IPS DF 6.9 (cell line): ENCODE data around the gene MAEL.

Experiments used
- DNase-seq: peaks from one replicate; pipeline ENCODE4 v3.0.0-alpha.2; 2013; ENCODE audit warnings: low read depth, low spot score
- H3K27ac ChIP-seq: one replicate; pipeline ENCODE4 v1.5.1; 2013; ENCODE audit warnings: low read length, control low read depth
- H3K27me3 ChIP-seq: 2 replicates; pipeline ENCODE4 v1.6.1; 2013; ENCODE audit warnings: mild to moderate bottlenecking, low read length; ENCODE audit not compliant: control insufficient read depth, insufficient read depth
- H3K36me3 ChIP-seq: 2 replicates; pipeline ENCODE4 v1.6.1; 2013; ENCODE audit warnings: low read length; ENCODE audit not compliant: control insufficient read depth, insufficient read depth
- H3K4me1 ChIP-seq: 2 replicates; pipeline ENCODE4 v1.6.1; 2013; ENCODE audit warnings: low read length; ENCODE audit not compliant: control insufficient read depth, insufficient read depth
- H3K4me3 ChIP-seq: 2 replicates; pipeline ENCODE4 v1.5.1; 2013; ENCODE audit warnings: mild to moderate bottlenecking, low read length
- H3K9me3 ChIP-seq: 2 replicates; pipeline ENCODE4 v1.6.1; 2013; ENCODE audit warnings: low read length, inconsistent platforms; ENCODE audit not compliant: control insufficient read depth, insufficient read depth
- WGBS: extraction: QIAGEN DNeasy Blood & Tissue Kit; methylation state at CpG from one replicate; pipeline ENCODE4 v1.1.7; 2013; ENCODE audit warnings: mixed read lengths, missing lambda C conversion rate; ENCODE audit not compliant: insufficient read length, insufficient coverage; 5-methylcytosine and 5-hydroxymethylcytosine counted together

Gene MAEL

GRCh38 chr1:167066333-167067122 is 77.4 kb downstream of the MAEL start:
- WGBS = no CpG with 5 or more reads among the region's 31 CpGs
- Histone ChIP-seq H3K9me3 (no peaks in the 10 kb centered on the region), H3K4me3 (no peak overlapping the region), H3K27ac (no peak overlapping the region), H3K4me1 (no peaks in the 10 kb centered on the region), H3K36me3 (no peaks in the 10 kb centered on the region), H3K27me3 (no peaks in the 10 kb centered on the region; the same call in 1 of the 2 replicates)
- no peak for DNase-seq

DNA sequence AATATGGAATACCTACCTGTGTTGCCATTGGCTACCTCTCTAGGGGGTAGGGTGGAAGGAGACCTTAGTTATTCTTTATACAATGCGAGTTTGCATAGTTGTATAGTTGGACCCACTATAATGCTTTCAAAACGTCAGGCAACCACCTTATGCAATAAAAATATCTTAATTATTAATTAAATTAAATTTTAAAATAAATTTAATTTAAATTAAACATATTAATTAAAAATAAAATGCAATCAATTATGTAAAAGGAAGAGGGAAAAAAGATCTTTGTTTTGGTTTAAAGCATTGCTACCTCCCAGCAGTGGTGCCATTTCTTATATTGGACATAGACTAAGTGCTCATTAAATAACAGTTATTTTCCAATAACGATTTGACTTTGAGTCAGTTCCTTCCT is 78.8 kb downstream of the MAEL start:
- Histone ChIP-seq H3K27me3 (no peaks in the 10 kb centered on the region; the same call in 1 of the 2 replicates), H3K36me3 (no peaks in the 10 kb centered on the region), H3K4me3 (no peak overlapping the region), H3K4me1 (no peaks in the 10 kb centered on the region), H3K27ac (no peak overlapping the region), H3K9me3 (no peaks in the 10 kb centered on the region)
- no CpG with 5 or more reads among the region's 3 CpGs for WGBS
- no peak for DNase-seq

DNA sequence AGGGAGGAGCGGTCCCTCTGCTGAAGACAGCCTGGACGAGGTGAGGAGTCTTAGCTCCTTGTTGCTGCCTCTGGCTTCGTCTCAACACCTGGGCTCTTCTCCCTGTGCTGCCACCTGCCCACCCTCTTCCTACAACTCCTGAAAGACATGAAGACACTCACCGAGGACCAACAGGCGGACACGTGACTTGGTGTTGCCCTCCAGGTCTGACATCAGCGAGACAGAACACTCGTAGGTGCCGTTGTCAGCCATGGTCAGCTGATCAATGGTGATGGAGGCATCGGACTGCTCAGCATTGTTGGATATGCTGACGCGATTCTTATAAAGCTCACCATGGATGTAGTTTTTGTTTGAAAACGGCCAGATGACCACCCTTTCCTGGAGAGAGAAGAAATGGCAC is 79.7 kb downstream of the MAEL start:
- Histone ChIP-seq H3K27me3 (no peaks in the 10 kb centered on the region; the same call in 1 of the 2 replicates), H3K4me1 (no peaks in the 10 kb centered on the region), H3K27ac (no peak overlapping the region), H3K9me3 (no peaks in the 10 kb centered on the region), H3K36me3 (no peaks in the 10 kb centered on the region), H3K4me3 (no peak overlapping the region)
- WGBS = no CpG with 5 or more reads among the region's 13 CpGs
- no peak for DNase-seq

DNA sequence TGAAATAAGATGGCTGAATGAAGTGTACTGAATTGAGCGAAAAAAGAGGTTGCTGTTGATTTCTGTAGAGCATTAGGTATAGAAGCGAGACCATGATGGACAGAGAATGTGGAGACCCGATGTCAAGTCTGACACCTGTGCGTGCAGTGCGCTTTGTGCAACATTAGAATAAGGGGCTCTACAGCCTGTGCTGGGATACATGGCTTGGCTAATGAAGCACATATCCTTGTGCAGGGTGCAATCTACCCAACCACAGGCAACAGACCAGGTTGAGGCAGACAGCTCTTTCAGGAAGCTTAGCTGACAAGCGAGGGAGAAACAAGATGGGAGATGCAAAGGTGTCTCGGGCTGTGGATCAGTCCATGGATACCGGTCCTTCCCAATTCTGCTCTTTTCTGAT is 82.2 kb downstream of the MAEL start:
- H3K4me1 ChIP-seq = no peaks in the 10 kb centered on the region
- H3K9me3 ChIP-seq = no peaks in the 10 kb centered on the region
- H3K4me3 ChIP-seq = no peak overlapping the region
- no peaks in the 10 kb centered on the region for H3K36me3 ChIP-seq
- H3K27me3 ChIP-seq = no peaks in the 10 kb centered on the region; the same call in 1 of the 2 replicates
- no CpG with 5 or more reads among the region's 8 CpGs for WGBS
- no peak overlapping the region for H3K27ac ChIP-seq
- DNase-seq = no peak
